AG04450 (cell line): ENCODE measurements around the gene FUT6. TPM values are rescaled to one million over a fixed set of nuclear protein-coding genes. Genes with fewer than 3 reads are reported as not detected.
A peak's percentile ranks its signal among the peaks of the same experiment; 100 is the strongest.

Source experiments
- CTCF ChIA-PET: fragments of 300-600, 350-600 bp; formaldehyde crosslinking; extraction: SDS; loops from one replicate; lab custom pipeline; 2022; ENCODE audit warnings: antibody characterized with exemption, inconsistent platforms; lab: Charles Lee
- POLR2A ChIA-PET: fragments of 350-600 bp; formaldehyde crosslinking; extraction: SDS; loops from one replicate; lab custom pipeline; 2021; ENCODE audit warnings: antibody characterized with exemption, inconsistent platforms; lab: Yijun Ruan, JAX
- DNase-seq: peaks from one replicate; pipeline ENCODE4 v3.0.0-alpha.2; 2011; ENCODE audit warnings: low read depth, low spot score
- H3K27ac ChIP-seq: one replicate; pipeline ENCODE4 v1.5.1; 2012; ENCODE audit warnings: low read depth, low read length, control low read depth
- H3K27me3 ChIP-seq: one replicate; pipeline ENCODE4 v1.6.0; 2012; ENCODE audit warnings: low read length; ENCODE audit not compliant: control insufficient read depth, insufficient read depth
- H3K4me3 ChIP-seq: 2 replicates; pipeline ENCODE4 v1.5.1; 2011; ENCODE audit warnings: mild to moderate bottlenecking, low read depth, low read length, control low read depth
- H3K9me3 ChIP-seq: 2 replicates; pipeline ENCODE4 v1.5.1; 2012; ENCODE audit warnings: low read length; ENCODE audit not compliant: control insufficient read depth, insufficient read depth
- polyA plus RNA-seq: library from polyadenylated mRNA; depleted of rRNA; stranded (reverse); fragments of >200 nt; gene quantifications from 2 replicates; pipeline ENCODE4 v1.2.3, GENCODE V29; 2011
- TF ChIP-seq, protein P1 (sequence below): IDR thresholded peaks from 2 replicates; pipeline ENCODE4 v1.5.1; 2011; ENCODE audit warnings: low read depth, low read length, control low read depth, inconsistent platforms

Gene FUT6
- polyA plus RNA-seq, 1 experiment, result not detected

DNA sequence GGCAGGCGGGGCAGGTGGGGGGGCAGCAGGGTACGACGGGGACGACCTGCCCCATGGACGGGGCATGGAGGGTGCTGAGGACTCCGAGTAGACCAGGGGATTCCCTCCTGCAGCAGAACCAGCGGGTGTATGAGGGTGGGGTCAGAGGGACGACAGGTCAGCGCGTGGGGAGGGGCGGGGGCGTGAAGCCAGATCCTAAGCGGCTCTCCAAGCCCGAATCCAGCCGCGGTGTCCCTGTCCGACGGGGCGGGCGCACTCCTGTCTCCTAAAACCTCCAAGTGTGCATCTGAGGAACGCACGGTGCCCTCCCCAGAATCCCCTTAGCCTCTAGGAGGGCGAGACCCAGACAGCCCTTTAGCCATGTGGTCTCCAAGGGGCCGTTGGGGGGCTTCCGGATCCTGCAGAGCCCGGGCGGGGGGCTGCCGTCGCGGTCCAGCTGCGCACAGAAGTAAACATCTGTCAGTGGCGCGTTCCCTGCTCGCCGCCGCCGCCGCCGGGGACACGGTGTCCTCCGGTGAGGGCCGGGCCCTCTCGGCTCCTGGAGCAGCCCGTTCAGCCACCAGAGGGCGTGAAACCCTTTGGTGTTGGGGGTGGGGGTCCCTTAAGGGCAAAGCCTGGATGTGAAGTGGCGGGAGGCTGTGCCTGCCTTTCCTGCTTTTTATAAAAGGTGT lies 33.9 kb downstream of the FUT6 start:
- ChIA-PET CTCF (interaction anchor here (0.5 to 0.8 kb wide), 2 partner anchors 53 to 85 kb away, joined by 3 read pairs; no protein-coding TSS in a partner anchor), POLR2A (no interaction called here)
- no peak for DNase-seq
- Histone ChIP-seq H3K4me3 (peak overlapping the region; percentile 20; the same call in 1 of the 2 replicates), H3K27ac (no peak overlapping the region), H3K9me3 (peaks cover 4% of the 10 kb centered on the region; the same call in 1 of the 2 replicates), H3K27me3 (peaks cover 33% of the 10 kb centered on the region)
- TF ChIP-seq, protein P1, sequence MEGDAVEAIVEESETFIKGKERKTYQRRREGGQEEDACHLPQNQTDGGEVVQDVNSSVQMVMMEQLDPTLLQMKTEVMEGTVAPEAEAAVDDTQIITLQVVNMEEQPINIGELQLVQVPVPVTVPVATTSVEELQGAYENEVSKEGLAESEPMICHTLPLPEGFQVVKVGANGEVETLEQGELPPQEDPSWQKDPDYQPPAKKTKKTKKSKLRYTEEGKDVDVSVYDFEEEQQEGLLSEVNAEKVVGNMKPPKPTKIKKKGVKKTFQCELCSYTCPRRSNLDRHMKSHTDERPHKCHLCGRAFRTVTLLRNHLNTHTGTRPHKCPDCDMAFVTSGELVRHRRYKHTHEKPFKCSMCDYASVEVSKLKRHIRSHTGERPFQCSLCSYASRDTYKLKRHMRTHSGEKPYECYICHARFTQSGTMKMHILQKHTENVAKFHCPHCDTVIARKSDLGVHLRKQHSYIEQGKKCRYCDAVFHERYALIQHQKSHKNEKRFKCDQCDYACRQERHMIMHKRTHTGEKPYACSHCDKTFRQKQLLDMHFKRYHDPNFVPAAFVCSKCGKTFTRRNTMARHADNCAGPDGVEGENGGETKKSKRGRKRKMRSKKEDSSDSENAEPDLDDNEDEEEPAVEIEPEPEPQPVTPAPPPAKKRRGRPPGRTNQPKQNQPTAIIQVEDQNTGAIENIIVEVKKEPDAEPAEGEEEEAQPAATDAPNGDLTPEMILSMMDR, result peak; percentile 73

DNA sequence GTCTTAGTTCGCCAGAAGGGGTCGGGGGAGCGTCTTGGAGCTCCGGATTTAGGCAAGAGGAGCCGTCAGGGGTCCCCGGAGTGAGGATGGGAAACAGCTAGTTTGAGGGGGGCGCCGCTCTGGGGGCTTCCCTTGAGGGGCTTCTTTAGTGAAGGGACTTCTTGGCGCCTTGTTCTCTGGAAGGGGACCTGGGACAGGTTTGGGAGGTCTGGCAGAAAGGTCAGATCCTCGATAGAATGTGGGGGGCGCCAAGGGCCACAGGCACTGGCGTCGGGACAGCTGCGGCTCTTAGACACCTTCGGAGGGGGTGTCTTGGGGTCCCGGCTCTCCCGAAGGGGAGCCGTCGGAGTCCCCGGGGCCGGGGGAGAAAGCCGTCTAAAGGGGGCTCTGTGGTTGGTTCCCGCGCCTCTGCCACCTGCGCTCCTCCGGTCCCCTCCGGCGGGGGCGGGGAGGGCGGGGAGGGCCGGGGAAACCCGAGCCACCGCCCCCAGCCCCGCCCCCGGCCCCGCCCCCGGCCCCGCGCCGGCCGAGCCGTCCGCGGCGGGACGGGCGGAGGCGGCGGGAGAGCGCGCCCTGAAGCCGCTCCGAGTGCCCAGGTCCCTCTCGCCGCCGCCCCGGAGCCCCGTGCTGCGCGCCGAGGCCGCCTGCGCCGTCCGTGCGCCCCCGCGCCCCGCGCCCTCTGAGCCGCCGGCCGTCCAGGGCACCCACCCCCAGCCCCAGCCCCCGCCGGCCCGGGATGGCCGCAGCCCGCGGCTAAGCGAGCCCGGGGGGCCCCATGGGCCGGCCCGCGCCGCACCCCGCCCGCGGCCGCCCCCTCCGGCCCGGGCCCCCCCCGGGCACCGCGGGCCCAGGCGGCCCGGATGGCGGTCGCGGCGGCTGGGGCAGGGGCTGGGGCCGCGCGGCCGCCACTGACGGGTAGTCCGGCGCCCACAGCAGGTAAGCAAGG lies 34.7 kb downstream of the FUT6 start, which contains the start of gene NRTN:
TSS of gene NRTN (plus strand) at position 552 of the 946 bp plus-strand sequence. CDS start 19,099 bp downstream, outside the sequence.
- ChIA-PET POLR2A (interaction anchor here (0.5 to 1.8 kb wide), 9 partner anchors 14 to 217 kb away, joined by 3 to 15 read pairs (median 5); partner anchors contain the start of genes LONP1 and NDUFA11), CTCF (interaction anchor here (0.7 to 2.1 kb wide), 67 partner anchors 8 to 426 kb away, joined by 3 to 141 read pairs (median 7); partner anchors contain the start of genes CATSPERD, DUS3L, FUT6 and NDUFA11)
- DNase-seq, result no peak
- peaks cover 4% of the 10 kb centered on the region; the same call in 1 of the 2 replicates for H3K9me3 ChIP-seq
- H3K4me3 ChIP-seq, result peak within 1 kb of the TSS; percentile 44; the same call in 1 of the 2 replicates
- peaks cover 41% of the 10 kb centered on the region for H3K27me3 ChIP-seq
- TF ChIP-seq, protein P1, result no peak
- no peak within 1 kb of the TSS for H3K27ac ChIP-seq

DNA sequence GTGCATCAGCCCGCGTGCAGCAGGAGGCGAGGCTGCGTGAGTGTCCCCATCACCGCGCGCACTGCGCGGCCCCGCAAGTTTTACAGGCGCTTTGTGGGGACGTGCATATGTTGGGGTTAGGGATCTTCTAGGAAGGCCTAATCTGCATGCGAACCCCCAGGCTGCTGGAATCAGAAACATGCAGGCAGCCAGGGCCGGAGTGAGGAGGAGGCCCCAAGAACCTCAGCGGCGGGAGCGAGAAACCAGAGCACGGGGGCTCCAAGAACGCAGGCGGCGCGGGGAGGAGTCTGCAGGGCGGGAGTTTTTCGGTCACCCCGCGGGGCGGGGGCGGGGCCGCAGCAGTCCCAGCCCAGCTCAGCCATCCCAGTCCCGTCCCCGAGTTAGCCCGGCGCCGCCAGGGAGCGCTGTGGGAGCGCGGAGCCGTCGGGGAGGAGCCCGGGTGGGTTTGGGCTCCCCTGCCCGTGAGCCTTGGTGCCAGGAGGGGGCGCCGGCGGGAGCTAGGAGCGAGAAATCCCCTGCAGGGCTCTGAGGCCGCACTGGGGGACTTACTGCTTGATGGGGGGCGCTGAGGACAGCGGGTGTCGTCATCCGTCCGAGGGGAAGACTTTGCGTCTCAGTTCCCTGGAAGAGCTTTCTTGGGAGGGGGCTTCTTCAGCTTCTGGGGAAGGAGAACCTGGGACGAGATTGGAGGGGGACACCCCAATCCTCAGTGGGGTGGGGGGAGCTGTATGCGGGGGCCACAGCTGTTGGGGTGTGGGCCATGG lies 35.6 kb downstream of the FUT6 start:
- Histone ChIP-seq H3K9me3 (peaks cover 4% of the 10 kb centered on the region; the same call in 1 of the 2 replicates), H3K4me3 (peak overlapping the region; percentile 44), H3K27ac (no peak overlapping the region), H3K27me3 (peaks cover 49% of the 10 kb centered on the region)
- DNase-seq, result peak; percentile 74
- CTCF ChIA-PET, result interaction anchor here (0.6 to 2.1 kb wide), 69 partner anchors 8 to 427 kb away, joined by 3 to 141 read pairs (median 7); partner anchors contain the start of genes CATSPERD, DUS3L, FUT6 and NDUFA11
- TF ChIP-seq, protein P1, result peak; percentile 97
- POLR2A ChIA-PET, result interaction anchor here (0.5 to 1.8 kb wide), 11 partner anchors 13 to 511 kb away, joined by 3 to 15 read pairs (median 6); partner anchors contain the start of genes LONP1 and NDUFA11

DNA sequence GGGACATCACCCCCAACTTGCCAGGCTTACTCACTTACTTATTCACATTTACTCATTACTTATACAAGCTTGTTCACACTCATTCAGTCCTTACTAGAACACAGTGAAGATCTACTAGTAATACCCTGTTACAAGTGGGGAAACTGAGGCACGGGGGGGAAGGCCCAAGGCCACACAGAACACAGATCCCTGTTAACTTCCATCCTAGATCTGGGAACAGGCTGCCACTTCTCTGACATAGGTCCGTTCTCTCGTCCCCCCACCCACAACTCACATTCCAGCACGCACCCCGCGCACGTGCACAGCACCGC lies 36.1 kb downstream of the FUT6 start:
- DNase-seq, result no peak
- ChIA-PET POLR2A (interaction anchor here (0.6 to 1.8 kb wide), 5 partner anchors 25 to 100 kb away, joined by 6 to 15 read pairs (median 6); partner anchors contain the start of gene NDUFA11), CTCF (interaction anchor here (0.6 to 2.1 kb wide), 57 partner anchors 9 to 427 kb away, joined by 3 to 141 read pairs (median 7); partner anchors contain the start of genes CATSPERD, DUS3L, FUT6 and NDUFA11)
- H3K27me3 ChIP-seq, result peaks cover 48% of the 10 kb centered on the region
- no peak overlapping the region for H3K27ac ChIP-seq
- peaks cover 3% of the 10 kb centered on the region; the same call in 1 of the 2 replicates for H3K9me3 ChIP-seq
- peak overlapping the region; percentile 44 for H3K4me3 ChIP-seq
- TF ChIP-seq, protein P1, result no peak
